ENCODE data around the gene PICALM. TPM values are rescaled to one million over a fixed set of nuclear protein-coding genes. Genes with fewer than 3 reads are reported as not detected.
A peak's percentile ranks its signal among the peaks of the same experiment; 100 is the strongest.

The PICALM gene
- total and polyA plus RNA-seq, 10 of the 15 experiments (the other 5 are each of a cell fraction or from before 2014, with no cell fraction given), result 4.3 to 150 (median 41.8) TPM

GRCh38 chr11:86041975-86042378, 26.9 kb downstream of the PICALM start (continued):
- no peak for TF ChIP-seq ETV6 (conservative IDR thresholded peaks at IDR 0.05 in 1 of 2, IDR thresholded peaks at IDR 0.05 in 1 of 2; ENCODE audit: borderline replicate concordance in 1 of 2, low read depth in 1 of 2)
- no peak for TF ChIP-seq MTA3 (IDR thresholded peaks at IDR 0.05; ENCODE audit: borderline replicate concordance, low read length)
- TF ChIP-seq RB1 (IDR thresholded peaks at IDR 0.05; ENCODE audit: borderline replicate concordance), result peak; percentile 54; the same call in 1 of the 2 replicates
- TF ChIP-seq ZNF384 (IDR thresholded peaks at IDR 0.05; ENCODE audit: borderline replicate concordance, low read depth, low read length), result no peak
- TF ChIP-seq DPF2 (IDR thresholded peaks at IDR 0.05), result no peak
- no peak for TF ChIP-seq EP300 (IDR thresholded peaks at IDR 0.05; ENCODE audit: borderline replicate concordance in 1 of 2, control insufficient read depth in 1 of 2, low read depth in 2 of 2, low read length in 2 of 2)
- no peak for TF ChIP-seq ELK1 (IDR thresholded peaks at IDR 0.05; ENCODE audit: low read depth, low read length)
- TF ChIP-seq SUPT20H (IDR thresholded peaks at IDR 0.05; ENCODE audit: borderline replicate concordance, control insufficient read depth, low read depth, low read length), result no peak
- no peak for TF ChIP-seq POLR2AphosphoS5 (IDR thresholded peaks at IDR 0.05; ENCODE audit: low read length)
- peak; percentile 84 for TF ChIP-seq RUNX3 (IDR thresholded peaks at IDR 0.05; ENCODE audit: low read length)
- peak; percentile 65; the same call in 1 of the 2 replicates for TF ChIP-seq YY1 (IDR thresholded peaks at IDR 0.05; ENCODE audit: low read depth, low read length)
- no peak for TF ChIP-seq HDGF (IDR thresholded peaks at IDR 0.05)

All from GM12878 (cell line).